G401 (cell line): ENCODE data around the gene CDK13. TPM values are rescaled to one million over a fixed set of nuclear protein-coding genes. Genes with fewer than 3 reads are reported as not detected.
"Not testable (repeated sequence)": the region's sequence is repeated elsewhere in the genome, so short reads cannot be mapped to it uniquely, and the experiment has no call there.

Source experiments
- DNase-seq: peaks from one replicate; pipeline ENCODE4 v3.0.0-alpha.2; 2015; ENCODE audit warnings: low spot score
- in situ Hi-C: cut with HindIII; loops from 2 replicates; pipeline ENCODE4 v1.10.0; 2016; ENCODE audit warnings: low sequenced_read_pairs, mixed read lengths
- total RNA-seq: library from RNA; depleted of rRNA; stranded (reverse); fragments of >200 nt; shearing (Covaris generic); gene quantifications from 2 replicates; pipeline ENCODE4 v1.2.3, GENCODE V29; 2014; rRNA removed

Gene CDK13
- total RNA-seq, 1 experiment from 2014 or later, result 25.2 TPM

DNA sequence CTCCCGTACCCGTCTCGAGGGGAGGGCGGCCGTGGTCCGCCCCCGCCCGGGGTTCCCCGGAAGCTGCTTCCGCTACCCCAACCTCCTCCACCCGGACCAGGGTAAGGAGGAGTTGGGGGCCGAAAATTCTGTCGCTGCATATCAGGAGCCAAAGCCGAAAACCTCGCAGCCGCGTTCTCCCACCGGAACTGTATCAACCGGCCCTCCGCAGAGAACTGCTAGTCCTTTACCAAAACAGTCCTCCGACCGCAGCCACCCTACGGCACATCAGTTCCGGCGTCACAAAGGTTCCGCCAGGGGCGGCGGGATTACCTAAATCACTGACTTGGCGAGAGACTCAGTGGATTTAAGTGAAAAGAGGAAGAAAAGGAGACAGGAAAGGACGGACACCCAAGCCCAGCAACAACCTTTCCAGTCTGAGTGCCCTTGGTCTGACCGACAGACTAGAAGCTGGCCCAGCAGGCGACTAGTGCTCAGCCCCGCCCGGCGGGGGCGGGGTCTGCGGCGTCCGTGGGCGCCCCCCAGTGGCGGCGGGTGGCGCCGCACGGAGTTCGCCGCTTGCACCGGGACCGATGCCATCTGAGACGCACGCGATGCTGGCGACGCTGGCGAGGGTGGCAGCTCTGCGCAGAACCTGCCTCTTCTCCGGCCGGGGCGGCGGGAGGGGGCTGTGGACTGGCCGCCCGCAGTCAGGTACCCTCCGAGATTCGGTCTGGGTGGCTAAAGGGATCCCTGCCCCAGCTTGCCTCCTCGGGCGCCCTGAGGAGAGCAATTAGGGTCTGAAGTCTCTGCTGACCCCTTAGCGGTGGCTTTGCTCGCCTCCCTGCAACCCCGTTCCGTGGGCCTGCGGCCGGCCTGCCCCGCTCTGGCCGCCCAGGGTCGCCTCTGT, 184.6 kb downstream of the CDK13 start, which contains the start of the genes MPLKIP and SUGCT:
Gene MPLKIP (minus strand): TSS at position 195 of the 889 bp plus-strand sequence. CDS start 55 bp downstream, at position 140.
Gene SUGCT (plus strand): TSS at position 578 of the 889 bp plus-strand sequence.
- DNase-seq, result peak; percentile 87
- in situ Hi-C loops, result no loop called here

DNA sequence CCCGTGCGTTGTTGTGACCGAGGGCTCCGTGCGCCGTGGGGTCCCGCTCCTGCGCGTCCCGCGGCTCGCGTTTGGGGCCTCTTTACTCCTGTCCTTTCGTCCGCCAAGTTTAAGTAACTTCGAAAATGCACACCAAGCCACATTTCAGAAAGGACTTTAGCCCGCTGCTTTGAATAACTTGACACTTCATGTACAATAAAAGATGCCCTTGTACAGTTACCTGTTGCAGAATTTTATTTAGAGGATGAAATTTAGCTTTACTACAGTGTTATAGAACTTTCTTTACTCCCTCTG, 185.2 kb downstream of the CDK13 start:
- in situ Hi-C loops, result no loop called here
- DNase-seq, result no peak

DNA sequence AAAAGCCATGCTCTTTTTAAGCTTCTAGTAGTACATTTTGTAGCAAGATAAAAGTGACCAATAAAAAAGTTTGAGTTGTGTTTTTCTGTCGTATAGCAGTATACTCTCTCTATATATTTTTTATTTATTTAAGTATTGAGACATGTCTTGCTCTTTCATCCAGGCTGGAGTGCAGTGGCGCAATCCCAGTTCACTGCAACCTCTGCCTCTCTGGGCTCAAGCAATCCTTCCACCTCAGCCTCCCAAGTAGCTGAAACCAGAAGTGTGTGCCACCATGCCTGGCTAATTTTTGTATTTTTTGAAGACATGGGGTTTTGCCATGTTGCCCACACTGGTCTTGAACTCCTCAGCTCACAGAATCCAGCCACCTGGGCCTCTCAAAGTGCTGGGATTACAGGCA, 187.5 kb downstream of the CDK13 start:
- in situ Hi-C loops, result no loop called here
- no peak for DNase-seq

DNA sequence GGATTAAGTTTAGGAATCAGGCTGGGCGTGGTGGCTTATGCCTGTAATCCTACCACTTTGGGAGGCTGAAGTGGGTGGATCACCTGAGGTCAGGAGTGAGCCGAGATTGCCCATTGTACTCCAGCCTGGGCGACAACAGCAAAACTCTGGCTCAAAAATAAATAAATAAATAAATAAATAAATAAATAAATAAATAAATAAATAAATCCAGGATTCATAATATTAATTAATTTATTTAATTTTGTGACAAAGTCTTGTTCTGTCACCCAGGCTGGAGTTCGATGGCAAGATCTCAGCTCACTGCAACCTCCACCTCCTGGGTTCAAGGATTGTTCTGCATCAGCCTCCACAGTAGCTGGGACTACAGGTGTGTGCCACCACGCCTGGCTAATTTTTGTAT, 188.9 kb downstream of the CDK13 start:
- in situ Hi-C loops, result no loop called here
- DNase-seq, result no peak

GRCh38 chr7:40139891-40140290, 189.8 kb downstream of the CDK13 start:
- DNase-seq, in situ Hi-C loops: not testable (repeated sequence)

- DNase-seq, in situ Hi-C loops: not testable (repeated sequence)
Observed at GRCh38 chr7:40141916-40142315, 191.9 kb downstream of the CDK13 start.

- in situ Hi-C loops, DNase-seq: not testable (repeated sequence)
Observed at GRCh38 chr7:40145596-40146130, 195.6 kb downstream of the CDK13 start.

GRCh38 chr7:40147371-40148246, 197.6 kb downstream of the CDK13 start:
- DNase-seq, result no peak
- in situ Hi-C loops, result no loop called here

- in situ Hi-C loops, DNase-seq: not testable (repeated sequence)
Observed at GRCh38 chr7:40148247-40148580, 198.2 kb downstream of the CDK13 start.

- no peak for DNase-seq
- in situ Hi-C loops, result no loop called here
Observed at GRCh38 chr7:40148671-40149070, 198.6 kb downstream of the CDK13 start.

Other genes with a start within 250 kb of the CDK13 start
- 80.3 and 93.1 TPM in 2 replicates for gene MPLKIP, start 184.4 kb downstream of the CDK13 start, total RNA-seq
- 15.3 and 17.0 TPM in 2 replicates for gene SUGCT, start 184.7 kb downstream of the CDK13 start, total RNA-seq